ENCODE data around the gene S1PR4. TPM values are rescaled to one million over a fixed set of nuclear protein-coding genes. Genes with fewer than 3 reads are reported as not detected.

Gene S1PR4
- total and polyA plus RNA-seq, 2 of the 8 experiments (the other 6 are each of a cell fraction or from before 2014, with no cell fraction given) = not detected

GRCh38 chr19:3192684-3193083, 14.1 kb downstream of the S1PR4 start:
- H4K91ac ChIP-seq (replicated peaks; ENCODE audit: insufficient read length, low read length) = no peak overlapping the region
- H2AFZ ChIP-seq (ENCODE audit: low read length) = no peak overlapping the region
- no peak overlapping the region for H3K14ac ChIP-seq (ENCODE audit: insufficient read length)
- no peak overlapping the region for H3K18ac ChIP-seq (ENCODE audit: extremely low read depth, low read length)
- no peak overlapping the region for H2BK120ac ChIP-seq (replicated peaks; ENCODE audit: low read depth, low read length)
- no peak overlapping the region for H3K4me3 ChIP-seq (ENCODE audit: extremely low read depth in 1 of 4, insufficient read depth in 2 of 4, low read depth in 3 of 4, low read length in 4 of 4)
- H3K79me2 ChIP-seq (ENCODE audit: control insufficient read depth in 1 of 2, insufficient read depth in 2 of 2, low read length in 2 of 2) = peaks cover 0 to 48% of the 10 kb centered on the region in 2 experiments; a peak in 3 of 4 replicates
- ChIA-PET POLR2A (ENCODE audit: partially characterized antibody) (no interaction called here), CTCF (ENCODE audit: partially characterized antibody) (no interaction called here)
- H3K4me1 ChIP-seq (replicated peaks in 1 of 4; ENCODE audit: control insufficient read depth in 3 of 4, insufficient read depth in 4 of 4, low read length in 3 of 4) = peaks cover 0 to 6% (median 3%) of the 10 kb centered on the region in 4 experiments; a peak in 5 of 7 replicates
- H2AK5ac ChIP-seq (ENCODE audit: low read depth, low read length) = no peak overlapping the region
- no peak overlapping the region for H3K56ac ChIP-seq (replicated peaks; ENCODE audit: insufficient read length, low read depth, low read length)
- H2BK15ac ChIP-seq (ENCODE audit: low read length) = no peak overlapping the region
- no peaks in the 10 kb centered on the region for H3K23me2 ChIP-seq (ENCODE audit: low read depth, low read length)
- no peaks in the 10 kb centered on the region for H3K9me3 ChIP-seq (ENCODE audit: insufficient read depth in 2 of 2, low read depth in 1 of 2, low read length in 1 of 2)
- no peak overlapping the region for H4K5ac ChIP-seq (ENCODE audit: insufficient read length, low read depth, low read length)
- no peak for DNase-seq (ENCODE audit: low read depth in 1 of 2, low spot score in 2 of 2)
- H2BK5ac ChIP-seq (ENCODE audit: low read depth, low read length) = no peak overlapping the region
- H3K27ac ChIP-seq (ENCODE audit: low read depth, low read length) = no peak overlapping the region
- FAIRE-seq = no peak
- H3K79me1 ChIP-seq (ENCODE audit: low read depth, low read length) = peaks cover 31% of the 10 kb centered on the region
- no peak overlapping the region for H2BK20ac ChIP-seq (ENCODE audit: low read length)
- H3K4me2 ChIP-seq (ENCODE audit: insufficient read depth in 1 of 2, low read depth in 2 of 2, low read length in 2 of 2) = no peak overlapping the region
- no peak overlapping the region for H3K9ac ChIP-seq (replicated peaks in 1 of 4; ENCODE audit: extremely low read depth in 1 of 4, low read depth in 3 of 4, low read length in 3 of 4)
- peaks cover 23 to 36% of the 10 kb centered on the region in 2 experiments for H4K20me1 ChIP-seq (replicated peaks in 1 of 2; ENCODE audit: control insufficient read depth in 1 of 2, insufficient read depth in 2 of 2, low read length in 2 of 2)
- H4K8ac ChIP-seq (ENCODE audit: extremely low read depth, insufficient read depth, low read length) = no peak overlapping the region
- H3K23ac ChIP-seq (ENCODE audit: insufficient read length) = no peak overlapping the region
- no peak overlapping the region for H3K4ac ChIP-seq (replicated peaks; ENCODE audit: insufficient read length, low read depth, low read length)
- H2BK12ac ChIP-seq (ENCODE audit: low read depth, low read length) = no peak overlapping the region
- peaks cover 0 to 9% (median 6%) of the 10 kb centered on the region in 4 experiments; a peak in 3 of 8 replicates for H3K36me3 ChIP-seq (ENCODE audit: control insufficient read depth in 2 of 4, insufficient read depth in 4 of 4, low read length in 3 of 4)
- no peaks in the 10 kb centered on the region for H3K27me3 ChIP-seq (replicated peaks in 1 of 4; ENCODE audit: control insufficient read depth in 3 of 4, extremely low read depth in 1 of 4, insufficient read depth in 3 of 4, low read length in 3 of 4)
- 95% methylated on average over 9 of the region's 14 CpGs; no CpG with 5 or more reads in 1 of the 2 experiments for WGBS, 2 experiments (ENCODE audit: extremely low coverage in 1 of 2, insufficient coverage in 1 of 2, insufficient read length in 1 of 2, insufficient replicate concordance in 2 of 2, low coverage in 1 of 2, low lambda C conversion rate in 2 of 2, missing lambda C conversion rate in 1 of 2)
- no peak for TF ChIP-seq RFX5 (IDR thresholded peaks at IDR 0.05; ENCODE audit: borderline replicate concordance, low read depth, low read length)
- TF ChIP-seq USF2 (IDR thresholded peaks at IDR 0.05; ENCODE audit: low read length) = no peak
- no peak for TF ChIP-seq SIN3A (conservative IDR thresholded peaks at IDR 0.05 in 1 of 2, IDR thresholded peaks at IDR 0.05 in 1 of 2; ENCODE audit: low read depth in 1 of 2, low read length in 2 of 2)
- TF ChIP-seq TEAD4 (IDR thresholded peaks at IDR 0.05; ENCODE audit: low read depth, low read length) = no peak
- no peak for TF ChIP-seq GTF2F1 (IDR thresholded peaks at IDR 0.05; ENCODE audit: borderline replicate concordance, low read depth, low read length)
- no peak for TF ChIP-seq BRCA1 (IDR thresholded peaks at IDR 0.05; ENCODE audit: low read depth, low read length)
- no peak for TF ChIP-seq FOSL1 (IDR thresholded peaks at IDR 0.05; ENCODE audit: insufficient read depth, low read depth, low read length)
- TF ChIP-seq RBBP5 (IDR thresholded peaks at IDR 0.05; ENCODE audit: borderline replicate concordance, low read depth, low read length) = no peak
- no peak for TF ChIP-seq TCF12 (IDR thresholded peaks at IDR 0.05; ENCODE audit: low read depth, low read length)
- no peak for TF ChIP-seq KDM4A (IDR thresholded peaks at IDR 0.05; ENCODE audit: low read depth, low read length, severe bottlenecking)
- TF ChIP-seq SRF (IDR thresholded peaks at IDR 0.05; ENCODE audit: low read depth, low read length) = no peak
- TF ChIP-seq RNF2 (IDR thresholded peaks at IDR 0.05; ENCODE audit: borderline replicate concordance, low read depth, low read length, missing control alignments, poor library complexity, severe bottlenecking) = no peak
- no peak for TF ChIP-seq TAF7 (optimal IDR thresholded peaks at IDR 0.05; ENCODE audit: borderline replicate concordance, low read depth, low read length)
